ENCODE measurements around the gene HINT1. TPM values are rescaled to one million over a fixed set of nuclear protein-coding genes. Genes with fewer than 3 reads are reported as not detected.

HINT1 gene
- total RNA-seq, 1 experiment from 2014 or later: 249 TPM

- Histone ChIP-seq H3K4me2 (ENCODE audit: insufficient read depth, insufficient read length, low read length) (no peak overlapping the region), H3K27ac (ENCODE audit: insufficient read length, low read depth, low read length) (no peak overlapping the region), H3K79me2 (ENCODE audit: insufficient read depth, low read length) (no peaks in the 10 kb centered on the region), H3K23me2 (ENCODE audit: insufficient read length, low read depth, low read length, poor library complexity, severe bottlenecking) (no peaks in the 10 kb centered on the region), H3K56ac (ENCODE audit: insufficient read length, low read depth, low read length) (no peak overlapping the region), H2BK15ac (ENCODE audit: low read depth, low read length) (no peak overlapping the region), H2AFZ (ENCODE audit: low read length) (no peak overlapping the region), H3K9ac (ENCODE audit: extremely low read depth, insufficient read length, low read length) (no peak overlapping the region), H4K8ac (replicated peaks; ENCODE audit: insufficient read length, low read depth, low read length) (no peak overlapping the region), H2BK12ac (ENCODE audit: insufficient read length, low read depth, low read length) (no peak overlapping the region), H2BK5ac (ENCODE audit: insufficient read length, low read length) (no peak overlapping the region), H4K5ac (ENCODE audit: insufficient read length, low read depth, low read length) (no peak overlapping the region), H3K4me1 (ENCODE audit: insufficient read depth, low read length) (no peaks in the 10 kb centered on the region; the same call in 1 of the 2 replicates), H3K14ac (ENCODE audit: insufficient read depth, low read length) (no peak overlapping the region), H3K9me3 (ENCODE audit: control insufficient read depth, low read depth, low read length) (no peaks in the 10 kb centered on the region), H3K23ac (ENCODE audit: insufficient read length, low read depth, low read length) (no peak overlapping the region), H4K91ac (ENCODE audit: insufficient read length, low read depth, low read length) (no peak overlapping the region), H2BK120ac (ENCODE audit: low read depth, low read length, poor library complexity, severe bottlenecking) (no peak overlapping the region), H3K18ac (ENCODE audit: insufficient read length, low read depth, low read length) (no peak overlapping the region), H3K27me3 (ENCODE audit: insufficient read depth, low read length) (no peaks in the 10 kb centered on the region), H2AK5ac (ENCODE audit: insufficient read length, low read length) (no peak overlapping the region), H2BK20ac (ENCODE audit: low read depth, low read length, poor library complexity, severe bottlenecking) (no peak overlapping the region), H3K4ac (ENCODE audit: low read depth, low read length) (no peak overlapping the region), H3T11ph (ENCODE audit: low read length) (no peak overlapping the region), H3K79me1 (ENCODE audit: insufficient read depth, low read depth, low read length, poor library complexity, severe bottlenecking) (no peaks in the 10 kb centered on the region), H4K20me1 (ENCODE audit: control insufficient read depth, insufficient read depth, insufficient read length) (no peaks in the 10 kb centered on the region)
- Mint-ChIP-seq H3K27ac (no peak overlapping the region), H3K9me3 (no peaks in the 10 kb centered on the region), H3K4me1 (peaks cover 8 to 9% of the 10 kb centered on the region in 2 experiments), H3K36me3 (ENCODE audit: insufficient read depth in 1 of 3, low read depth in 3 of 3) (no peaks in the 10 kb centered on the region), H3K27me3 (ENCODE audit: low read depth) (no peaks in the 10 kb centered on the region), H3K4me3 (no peak overlapping the region)
- TF ChIP-seq CTCF (conservative IDR thresholded peaks at IDR 0.05): no peak
- WGBS (ENCODE audit: extremely low coverage, insufficient read length, low lambda C conversion rate): no CpG with 5 or more reads among the region's 4 CpGs
- no peak for DNase-seq
Observed at GRCh38 chr5:131196331-131196730, 31.3 kb upstream of the HINT1 start.

All from H9 (cell line).